Measurements from ENCODE around the gene DPP6. TPM values are rescaled to one million over a fixed set of nuclear protein-coding genes. Genes with fewer than 3 reads are reported as not detected.

DPP6 gene
- total and polyA plus RNA-seq, 2 donors (not counting 1 experiment from before 2014, with no cell fraction given) = not detected

- Histone ChIP-seq H3K27me3 (replicated peaks in 1 of 4; ENCODE audit: control extremely low read depth in 1 of 4, control insufficient read depth in 3 of 4, insufficient read depth in 4 of 4, low read length in 3 of 4) (peaks cover 0 to 7% (median 1%) of the 10 kb centered on the region in 4 experiments), H3K9ac (ENCODE audit: low read length) (no peak overlapping the region), H3K36me3 (replicated peaks in 1 of 2; ENCODE audit: control extremely low read depth in 1 of 2, control insufficient read depth in 1 of 2, extremely low read depth in 1 of 2, insufficient read depth in 2 of 2, low read length in 1 of 2) (no peaks in the 10 kb centered on the region), H4K20me1 (ENCODE audit: control insufficient read depth, insufficient read depth, low read length, poor library complexity, severe bottlenecking) (no peaks in the 10 kb centered on the region), H3K4me3 (ENCODE audit: control extremely low read depth in 1 of 5, extremely low read depth in 1 of 5, insufficient read depth in 1 of 5, low read depth in 2 of 5, low read length in 4 of 5) (no peak overlapping the region), H2AFZ (ENCODE audit: insufficient read depth, low read depth, low read length, poor library complexity, severe bottlenecking) (no peak overlapping the region), H3K9me3 (ENCODE audit: control extremely low read depth in 1 of 3, control insufficient read depth in 2 of 3, insufficient read depth in 1 of 3, low read length in 2 of 3) (no peaks in the 10 kb centered on the region), H3K4me2 (replicated peaks; ENCODE audit: low read depth, low read length, poor library complexity, severe bottlenecking) (no peak overlapping the region), H3K4me1 (ENCODE audit: control insufficient read depth in 2 of 2, insufficient read depth in 2 of 2, low read length in 2 of 2) (no peaks in the 10 kb centered on the region), H3K27ac (ENCODE audit: low read length in 2 of 2) (no peak overlapping the region), H3K79me2 (ENCODE audit: control insufficient read depth, insufficient read depth, low read length) (no peaks in the 10 kb centered on the region)
- Mint-ChIP-seq H3K4me1 (no peaks in the 10 kb centered on the region), H3K27ac (no peak overlapping the region), H3K9me3 (ENCODE audit: insufficient read depth) (no peaks in the 10 kb centered on the region), H3K27me3 (peaks cover 13% of the 10 kb centered on the region), H3K4me3 (no peak overlapping the region)
- TF ChIP-seq, protein P1, sequence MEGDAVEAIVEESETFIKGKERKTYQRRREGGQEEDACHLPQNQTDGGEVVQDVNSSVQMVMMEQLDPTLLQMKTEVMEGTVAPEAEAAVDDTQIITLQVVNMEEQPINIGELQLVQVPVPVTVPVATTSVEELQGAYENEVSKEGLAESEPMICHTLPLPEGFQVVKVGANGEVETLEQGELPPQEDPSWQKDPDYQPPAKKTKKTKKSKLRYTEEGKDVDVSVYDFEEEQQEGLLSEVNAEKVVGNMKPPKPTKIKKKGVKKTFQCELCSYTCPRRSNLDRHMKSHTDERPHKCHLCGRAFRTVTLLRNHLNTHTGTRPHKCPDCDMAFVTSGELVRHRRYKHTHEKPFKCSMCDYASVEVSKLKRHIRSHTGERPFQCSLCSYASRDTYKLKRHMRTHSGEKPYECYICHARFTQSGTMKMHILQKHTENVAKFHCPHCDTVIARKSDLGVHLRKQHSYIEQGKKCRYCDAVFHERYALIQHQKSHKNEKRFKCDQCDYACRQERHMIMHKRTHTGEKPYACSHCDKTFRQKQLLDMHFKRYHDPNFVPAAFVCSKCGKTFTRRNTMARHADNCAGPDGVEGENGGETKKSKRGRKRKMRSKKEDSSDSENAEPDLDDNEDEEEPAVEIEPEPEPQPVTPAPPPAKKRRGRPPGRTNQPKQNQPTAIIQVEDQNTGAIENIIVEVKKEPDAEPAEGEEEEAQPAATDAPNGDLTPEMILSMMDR (IDR thresholded peaks at IDR 0.05) = no peak
- TF ChIP-seq EZH2 (IDR thresholded peaks at IDR 0.05; ENCODE audit: borderline replicate concordance, insufficient read depth, low read depth, low read length, poor library complexity, severe bottlenecking) = no peak
- DNase-seq (no peak), ATAC-seq (ENCODE audit: low read depth) (no peak)
- ChIA-PET CTCF (no interaction called here), POLR2A (no interaction called here)
- intact Hi-C loops (cut with micrococcal nuclease) = no loop called here
- WGBS (ENCODE audit: insufficient coverage) = 80% methylated on average over 16 of the region's 18 CpGs
These were observed 820.8 kb downstream of the DPP6 start for GRCh38 chr7:154872811-154873499.

DNA sequence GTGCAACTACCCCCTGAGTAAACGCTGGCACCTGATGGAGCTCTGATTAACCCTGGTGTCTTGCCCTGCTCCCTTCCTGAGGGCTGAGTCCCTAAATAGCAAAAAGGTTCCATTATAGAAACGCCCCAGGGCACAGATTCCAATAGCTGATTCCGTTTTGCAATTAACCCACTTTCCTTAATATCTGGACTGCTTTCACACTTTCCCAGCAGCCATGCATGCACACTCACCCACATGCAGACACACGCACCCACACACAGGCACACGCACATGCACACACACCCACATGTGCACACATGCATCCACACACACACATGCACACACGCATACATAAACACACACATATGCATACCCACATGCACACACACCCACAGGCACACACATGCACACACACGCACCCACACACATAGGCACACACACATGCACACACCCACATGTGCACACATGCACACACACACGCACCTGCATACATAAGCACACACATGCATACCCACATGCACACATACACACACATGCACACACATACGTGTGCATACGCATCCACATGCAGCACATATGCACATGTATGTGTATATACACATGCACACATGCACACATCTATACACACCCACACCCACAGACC lies 821.4 kb downstream of the DPP6 start:
- no peak for TF ChIP-seq EZH2 (IDR thresholded peaks at IDR 0.05; ENCODE audit: borderline replicate concordance, insufficient read depth, low read depth, low read length, poor library complexity, severe bottlenecking)
- TF ChIP-seq, protein P1 (IDR thresholded peaks at IDR 0.05) = no peak
- no peak overlapping the region for H3K4me3 Mint-ChIP-seq
- ATAC-seq (ENCODE audit: low read depth) (no peak), DNase-seq (no peak)
- Histone ChIP-seq H3K79me2 (ENCODE audit: control insufficient read depth, insufficient read depth, low read length) (no peaks in the 10 kb centered on the region), H3K27me3 (replicated peaks in 1 of 4; ENCODE audit: control extremely low read depth in 1 of 4, control insufficient read depth in 3 of 4, insufficient read depth in 4 of 4, low read length in 3 of 4) (peaks cover 0 to 3% (median 0%) of the 10 kb centered on the region in 4 experiments), H3K4me1 (ENCODE audit: control insufficient read depth in 2 of 2, insufficient read depth in 2 of 2, low read length in 2 of 2) (no peaks in the 10 kb centered on the region), H3K27ac (ENCODE audit: low read length in 2 of 2) (no peak overlapping the region), H3K4me2 (replicated peaks; ENCODE audit: low read depth, low read length, poor library complexity, severe bottlenecking) (no peak overlapping the region), H3K9ac (ENCODE audit: low read length) (no peak overlapping the region), H3K4me3 (ENCODE audit: control extremely low read depth in 1 of 5, extremely low read depth in 1 of 5, insufficient read depth in 1 of 5, low read depth in 2 of 5, low read length in 4 of 5) (no peak overlapping the region), H3K36me3 (replicated peaks in 1 of 2; ENCODE audit: control extremely low read depth in 1 of 2, control insufficient read depth in 1 of 2, extremely low read depth in 1 of 2, insufficient read depth in 2 of 2, low read length in 1 of 2) (no peaks in the 10 kb centered on the region), H2AFZ (ENCODE audit: insufficient read depth, low read depth, low read length, poor library complexity, severe bottlenecking) (no peak overlapping the region), H3K9me3 (ENCODE audit: control extremely low read depth in 1 of 3, control insufficient read depth in 2 of 3, insufficient read depth in 1 of 3, low read length in 2 of 3) (no peaks in the 10 kb centered on the region), H4K20me1 (ENCODE audit: control insufficient read depth, insufficient read depth, low read length, poor library complexity, severe bottlenecking) (no peaks in the 10 kb centered on the region)
- H3K27ac Mint-ChIP-seq = no peak overlapping the region
- H3K27me3 Mint-ChIP-seq = peaks cover 11% of the 10 kb centered on the region
- ChIA-PET POLR2A (no interaction called here), CTCF (no interaction called here)
- H3K9me3 Mint-ChIP-seq (ENCODE audit: insufficient read depth) = no peaks in the 10 kb centered on the region
- 83% methylated on average over 10 of the region's 10 CpGs for WGBS (ENCODE audit: insufficient coverage)
- intact Hi-C loops (cut with micrococcal nuclease) = no loop called here
- H3K4me1 Mint-ChIP-seq = no peaks in the 10 kb centered on the region

Measured in B cell (primary cell).